Activated CD8-positive, alpha-beta memory T cell treated with anti-CD3 and anti-CD28 coated beads, Interleukin-2, amount 50 U/mL, for 24 hours (primary cell): ENCODE results near the gene DLK2.
"Not testable (repeated sequence)": the region's sequence is repeated elsewhere in the genome, so short reads cannot be mapped to it uniquely, and the experiment has no call there.

Experiments
- DNase-seq: peaks from one replicate; pipeline ENCODE4 v3.0.0-alpha.2; 2020; ENCODE audit errors: extremely low read depth

Gene DLK2

DNA sequence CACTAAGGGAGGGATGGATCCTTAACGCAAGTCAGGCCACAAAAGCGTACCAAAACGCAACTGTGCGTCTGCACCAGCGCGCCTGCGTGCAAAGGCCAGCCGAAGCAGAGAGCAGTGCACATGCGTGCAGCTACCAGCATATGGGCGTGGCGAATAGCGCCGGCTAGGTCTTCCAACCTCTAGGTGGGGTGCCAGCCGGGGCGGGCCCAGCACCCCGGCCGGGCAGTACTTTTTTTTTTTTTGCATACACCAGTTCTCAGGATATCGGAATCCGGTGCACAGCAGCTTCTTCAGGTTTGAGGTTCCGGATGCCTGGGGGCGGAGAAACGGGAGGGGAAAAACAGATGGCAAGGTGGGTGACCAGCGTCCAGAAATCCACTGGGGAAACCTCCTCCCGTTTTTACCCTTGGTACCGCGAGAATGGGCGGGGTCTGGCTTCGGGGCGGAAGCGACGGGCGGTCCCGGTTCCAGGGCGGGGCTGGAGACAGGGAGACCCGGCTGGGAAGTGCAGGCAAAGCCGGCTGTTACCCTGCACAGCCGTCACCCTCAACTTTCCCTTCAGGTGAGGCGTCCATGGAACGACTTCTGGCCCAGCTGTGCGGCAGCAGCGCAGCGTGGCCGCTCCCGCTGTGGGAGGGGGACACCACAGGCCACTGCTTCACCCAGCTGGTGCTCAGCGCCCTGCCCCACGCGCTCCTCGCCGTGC is 27.8 kb downstream of the DLK2 start, which contains the start of gene ABCC10:
ABCC10 (plus strand) TSS at position 136 of the 706 bp plus-strand sequence; CDS start at position 574, 438 bp downstream.
- DNase-seq, result peak; percentile 87

DNA sequence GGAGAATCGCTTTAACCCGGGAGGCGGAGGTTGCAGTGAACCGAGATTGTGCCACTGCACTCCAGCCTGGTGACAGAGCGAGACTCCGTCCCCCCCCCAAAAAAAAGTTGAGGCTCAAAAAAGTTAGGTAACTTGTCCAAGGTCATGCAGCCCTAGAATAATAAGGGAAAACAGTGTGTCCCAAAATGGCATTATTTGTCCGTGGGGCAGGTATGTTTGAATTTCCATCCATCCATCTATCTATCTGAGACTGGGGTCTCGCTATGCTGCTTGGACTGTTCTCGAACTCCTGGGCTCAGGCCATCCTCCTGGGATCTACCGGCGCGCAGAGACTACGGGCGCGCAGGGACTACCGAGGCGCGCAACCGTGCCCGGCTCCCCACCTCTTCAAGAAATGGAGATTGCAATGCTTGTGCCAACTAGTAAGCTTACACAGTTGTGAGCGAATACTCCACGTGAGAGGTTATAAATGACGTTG is 28.4 kb downstream of the DLK2 start:
- no peak for DNase-seq

DNA sequence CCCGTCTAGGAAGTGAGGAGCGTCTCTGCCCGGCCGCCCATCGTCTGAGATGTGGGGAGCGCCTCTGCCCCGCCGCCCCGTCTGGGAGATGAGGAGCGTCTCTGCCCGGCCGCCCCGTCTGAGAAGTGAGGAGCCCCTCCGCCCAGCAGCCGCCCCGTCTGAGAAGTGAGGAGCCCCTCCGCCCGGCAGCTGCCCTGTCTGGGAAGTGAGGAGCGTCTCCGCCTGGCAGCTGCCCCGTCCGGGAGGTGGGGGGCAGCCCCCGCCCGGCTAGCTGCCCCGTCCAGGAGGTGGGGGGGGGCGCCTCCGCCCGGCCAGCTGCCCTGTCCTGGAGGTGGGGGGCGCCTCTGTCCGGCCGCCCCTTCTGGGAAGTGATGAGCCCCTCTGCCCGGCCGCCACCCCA is 30.3 kb downstream of the DLK2 start:
- not testable (repeated sequence) for DNase-seq

- DNase-seq, result no peak
These were observed 33.5 kb downstream of the DLK2 start for GRCh38 chr6:43421831-43422230.

DNA sequence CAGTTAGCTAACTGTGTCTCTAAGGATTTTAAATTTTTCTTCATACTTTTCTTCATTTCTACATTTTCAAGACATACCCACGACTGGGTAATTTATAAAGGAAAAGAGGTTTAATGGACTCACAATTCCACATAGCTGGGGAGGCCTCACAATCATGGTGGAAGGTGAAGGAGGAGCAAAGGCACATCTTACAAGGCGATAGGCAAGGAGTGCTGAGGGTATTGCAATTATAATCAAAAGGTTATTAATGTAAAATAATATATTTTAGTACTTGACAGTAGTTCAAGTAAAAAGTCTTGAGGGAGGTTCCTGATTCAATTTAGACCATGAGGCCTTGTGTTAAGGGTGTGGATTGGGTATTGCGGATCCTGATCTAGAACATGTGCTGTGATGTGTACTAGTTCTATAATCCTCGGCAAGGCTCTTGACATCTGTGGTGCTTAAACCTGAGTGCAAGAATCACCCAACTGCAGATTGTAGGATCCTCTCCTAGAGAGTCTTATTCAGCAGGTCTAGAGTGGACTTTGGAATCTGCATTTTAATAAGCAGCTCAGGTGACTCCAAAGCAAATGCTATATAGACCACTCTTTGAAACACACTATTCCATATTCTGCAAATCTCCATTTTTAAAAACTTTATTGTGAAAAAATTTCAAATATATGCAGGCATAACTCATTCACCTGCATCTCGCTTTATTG is 35.2 kb downstream of the DLK2 start:
- no peak for DNase-seq

DNA sequence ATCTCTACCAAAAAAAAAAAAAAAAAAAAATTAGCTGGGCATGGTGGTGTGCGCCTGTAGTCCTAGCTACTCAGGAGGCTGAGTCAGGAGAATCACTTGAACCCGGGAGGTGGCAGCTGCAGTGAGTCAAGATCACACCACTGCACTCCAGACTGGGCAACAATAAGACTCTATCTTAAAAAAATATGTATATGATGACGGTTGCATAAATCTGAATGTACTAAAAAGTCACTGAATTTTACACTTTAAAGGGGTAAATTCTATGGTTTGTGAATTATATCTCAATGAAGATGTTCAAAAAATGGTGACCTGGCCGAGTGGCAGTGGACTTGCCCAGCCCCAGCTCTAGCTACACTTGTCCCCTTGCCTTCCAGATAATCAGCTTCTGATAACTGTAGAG is 38.4 kb downstream of the DLK2 start:
- DNase-seq, result no peak

- DNase-seq, result not testable (repeated sequence)
These were observed 40.1 kb downstream of the DLK2 start for GRCh38 chr6:43415275-43415674.

GRCh38 chr6:43413002-43413401 is 42.3 kb downstream of the DLK2 start:
- no peak for DNase-seq

DNA sequence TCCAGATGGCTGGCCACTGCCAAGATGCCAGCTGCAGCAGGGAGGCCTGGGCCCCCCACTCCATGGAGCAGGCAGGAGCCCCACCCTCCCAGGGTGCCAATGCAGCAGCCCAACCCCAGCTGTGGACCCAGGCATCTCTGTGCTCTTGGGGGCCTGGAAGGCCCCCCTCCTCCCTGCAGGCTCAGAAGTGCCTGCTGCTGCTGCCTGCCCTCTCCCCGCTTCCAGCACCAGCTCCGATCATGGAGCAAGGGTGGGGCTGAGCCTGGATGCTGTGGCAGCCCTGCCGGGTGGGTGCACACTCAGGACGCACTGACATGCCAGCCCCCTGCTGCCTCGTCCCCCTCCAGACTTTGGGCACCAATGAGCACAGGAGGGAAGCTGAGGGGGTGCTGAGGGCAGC is 42.8 kb downstream of the DLK2 start:
- DNase-seq, result no peak

- DNase-seq, result not testable (repeated sequence)
These were observed 44.6 kb downstream of the DLK2 start for GRCh38 chr6:43410776-43411175.

GRCh38 chr6:43408259-43408658 is 47.1 kb downstream of the DLK2 start:
- DNase-seq, result no peak

DNA sequence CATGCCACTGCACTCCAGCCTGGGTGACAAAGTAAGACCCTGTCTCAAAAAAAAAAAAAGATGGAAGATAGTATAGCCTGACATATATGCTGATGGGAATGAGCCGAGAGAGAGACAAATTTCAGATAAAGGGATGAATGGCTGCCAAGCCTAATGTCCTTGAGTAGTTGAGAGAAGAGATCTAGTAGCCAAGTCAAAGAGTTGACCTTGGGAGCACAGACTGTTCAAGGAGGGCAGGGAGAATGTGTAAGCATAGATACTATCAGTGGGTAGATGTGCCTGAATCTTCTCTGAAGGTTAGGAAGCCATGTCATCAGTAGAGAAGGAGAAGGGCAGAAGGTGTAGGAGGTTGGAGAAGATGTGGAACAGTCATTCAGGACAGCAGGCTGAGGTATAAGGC is 48.1 kb downstream of the DLK2 start:
- DNase-seq, result no peak

GRCh38 chr6:43405354-43405753 is 50.0 kb downstream of the DLK2 start:
- DNase-seq, result no peak

- DNase-seq, result no peak
These were observed 52.5 kb downstream of the DLK2 start for GRCh38 chr6:43402820-43403219.

GRCh38 chr6:43401730-43402129 is 53.6 kb downstream of the DLK2 start:
- DNase-seq, result no peak
